VCaP (cell line): ENCODE measurements around the gene CCDC88C.

Source experiments
- H3K27ac ChIP-seq: fragments of 450-650 bp; 2 replicates; pipeline ENCODE4 v1.5.1; 2017
- TF ChIP-seq, protein P1 (sequence below): fragments of 450-650 bp; conservative IDR thresholded peaks from 2 replicates; pipeline ENCODE4 v1.5.1; 2017; ENCODE audit warnings: mild to moderate bottlenecking, moderate library complexity

The CCDC88C gene

DNA sequence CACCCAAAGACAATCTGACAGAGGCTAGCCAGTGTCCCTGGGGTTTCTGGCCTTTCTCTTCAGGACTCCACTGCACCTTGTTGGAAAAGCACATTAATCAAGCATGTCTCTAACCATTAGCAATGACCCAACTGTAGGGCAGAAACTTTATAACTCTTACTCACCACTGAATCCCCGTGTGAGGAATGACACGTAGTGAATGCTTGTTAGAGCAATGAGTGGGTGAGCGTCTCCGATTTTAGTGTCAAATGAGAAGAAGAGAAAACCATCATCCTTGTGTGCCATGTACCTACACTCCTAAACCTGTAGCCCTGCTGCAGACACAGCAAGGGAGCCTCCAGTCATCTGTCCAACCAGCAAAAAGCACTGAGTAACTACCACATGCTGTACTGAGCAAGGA is 116.7 kb downstream of the CCDC88C start:
- H3K27ac ChIP-seq, result no peak overlapping the region
- TF ChIP-seq, protein P1, sequence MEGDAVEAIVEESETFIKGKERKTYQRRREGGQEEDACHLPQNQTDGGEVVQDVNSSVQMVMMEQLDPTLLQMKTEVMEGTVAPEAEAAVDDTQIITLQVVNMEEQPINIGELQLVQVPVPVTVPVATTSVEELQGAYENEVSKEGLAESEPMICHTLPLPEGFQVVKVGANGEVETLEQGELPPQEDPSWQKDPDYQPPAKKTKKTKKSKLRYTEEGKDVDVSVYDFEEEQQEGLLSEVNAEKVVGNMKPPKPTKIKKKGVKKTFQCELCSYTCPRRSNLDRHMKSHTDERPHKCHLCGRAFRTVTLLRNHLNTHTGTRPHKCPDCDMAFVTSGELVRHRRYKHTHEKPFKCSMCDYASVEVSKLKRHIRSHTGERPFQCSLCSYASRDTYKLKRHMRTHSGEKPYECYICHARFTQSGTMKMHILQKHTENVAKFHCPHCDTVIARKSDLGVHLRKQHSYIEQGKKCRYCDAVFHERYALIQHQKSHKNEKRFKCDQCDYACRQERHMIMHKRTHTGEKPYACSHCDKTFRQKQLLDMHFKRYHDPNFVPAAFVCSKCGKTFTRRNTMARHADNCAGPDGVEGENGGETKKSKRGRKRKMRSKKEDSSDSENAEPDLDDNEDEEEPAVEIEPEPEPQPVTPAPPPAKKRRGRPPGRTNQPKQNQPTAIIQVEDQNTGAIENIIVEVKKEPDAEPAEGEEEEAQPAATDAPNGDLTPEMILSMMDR, result no peak

DNA sequence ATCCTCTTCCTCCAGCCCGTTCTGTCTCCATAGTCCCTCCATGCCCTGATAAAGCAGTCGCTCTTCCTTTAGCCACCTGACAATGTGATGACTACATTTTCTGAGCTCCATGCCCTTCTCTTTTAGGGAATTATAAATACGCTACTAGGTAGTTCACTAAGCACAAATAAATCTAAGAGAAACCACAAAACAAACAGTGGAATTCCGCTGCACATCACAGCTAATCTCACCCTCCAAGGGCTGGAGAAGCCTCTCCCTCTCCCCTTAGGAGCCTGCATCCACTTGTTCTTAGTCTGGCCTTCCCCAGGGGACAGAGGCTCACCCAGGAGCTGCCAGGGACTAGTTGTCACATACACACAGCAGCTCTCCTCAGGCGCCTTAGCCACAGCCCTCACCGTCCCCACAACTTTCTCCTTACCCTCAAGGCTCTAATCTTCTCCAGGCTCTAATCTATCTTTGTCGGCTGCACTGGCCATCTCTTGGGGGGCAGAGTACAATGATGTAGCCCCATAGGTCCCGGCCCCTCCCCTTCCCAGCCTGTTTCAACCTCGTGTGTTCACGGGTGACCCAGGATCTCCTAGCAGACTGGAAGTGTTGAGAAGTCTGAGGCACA is 117.2 kb downstream of the CCDC88C start:
- TF ChIP-seq, protein P1, result no peak
- no peak overlapping the region for H3K27ac ChIP-seq

DNA sequence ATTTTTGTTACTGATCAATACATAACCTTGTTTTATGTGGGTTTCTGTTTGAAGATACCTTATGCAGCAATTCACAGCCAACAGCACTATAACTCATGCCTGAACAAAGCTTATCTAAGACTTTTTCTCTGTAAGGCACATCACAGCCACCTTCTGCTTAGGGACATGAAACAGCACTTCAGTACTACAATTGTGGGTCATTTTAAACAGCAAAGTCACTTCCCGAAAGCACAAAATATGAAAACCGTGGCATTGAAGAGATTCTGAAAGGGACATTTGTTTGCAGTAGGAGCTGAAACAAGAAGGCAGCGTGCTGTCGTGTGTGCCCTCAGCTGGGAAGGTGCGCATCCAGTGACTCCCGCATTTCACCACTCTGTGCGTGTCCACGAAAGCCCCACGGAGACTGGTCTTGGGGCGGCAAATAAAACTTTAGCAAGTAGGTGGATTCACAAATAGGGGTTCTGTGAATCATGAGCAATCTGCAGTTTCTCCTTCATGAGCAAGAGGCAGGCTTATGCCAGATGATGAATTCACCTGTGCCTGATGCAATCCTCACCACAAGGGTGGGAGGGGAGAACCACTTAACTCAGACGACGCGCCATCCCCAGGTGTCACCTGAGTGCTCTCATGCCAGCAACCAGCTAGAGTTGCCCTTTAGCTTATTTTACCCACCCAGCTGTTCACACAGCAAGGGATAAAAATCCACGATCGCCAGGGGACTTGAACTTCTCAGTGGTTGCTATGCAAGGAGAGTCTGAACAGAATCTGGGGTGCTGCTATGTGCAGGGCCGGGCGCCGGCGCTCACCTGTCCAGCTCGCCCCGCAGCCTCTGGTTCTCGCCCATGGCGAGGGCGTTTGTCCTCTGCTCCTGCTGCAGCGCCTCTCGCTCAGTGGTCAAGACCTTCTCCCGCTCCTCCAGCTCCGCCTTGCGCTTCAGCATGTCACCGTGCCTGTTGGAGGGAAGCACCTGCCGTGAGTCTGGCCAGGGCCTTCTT is 118.2 kb downstream of the CCDC88C start:
- TF ChIP-seq, protein P1, result no peak
- no peak overlapping the region for H3K27ac ChIP-seq

DNA sequence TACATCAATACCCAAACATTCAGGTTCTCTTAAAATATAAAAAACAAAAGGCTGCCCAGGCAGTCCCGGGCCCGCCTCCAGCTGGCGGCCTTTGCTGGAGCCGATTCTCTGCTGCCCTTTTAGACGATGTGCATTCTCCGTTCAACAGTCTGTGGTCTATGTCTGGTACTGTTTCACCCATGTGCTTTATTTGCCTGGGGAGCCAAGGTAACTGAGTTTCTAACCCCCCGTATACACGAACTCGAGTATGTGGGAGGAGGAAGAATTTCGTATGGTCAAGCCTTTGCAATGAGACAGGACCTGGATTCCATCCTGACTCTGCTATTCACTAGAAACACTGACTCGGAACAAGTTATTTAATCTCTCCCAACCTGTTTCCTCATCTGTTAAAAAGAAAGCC is 119.0 kb downstream of the CCDC88C start:
- no peak overlapping the region for H3K27ac ChIP-seq
- TF ChIP-seq, protein P1, result no peak

DNA sequence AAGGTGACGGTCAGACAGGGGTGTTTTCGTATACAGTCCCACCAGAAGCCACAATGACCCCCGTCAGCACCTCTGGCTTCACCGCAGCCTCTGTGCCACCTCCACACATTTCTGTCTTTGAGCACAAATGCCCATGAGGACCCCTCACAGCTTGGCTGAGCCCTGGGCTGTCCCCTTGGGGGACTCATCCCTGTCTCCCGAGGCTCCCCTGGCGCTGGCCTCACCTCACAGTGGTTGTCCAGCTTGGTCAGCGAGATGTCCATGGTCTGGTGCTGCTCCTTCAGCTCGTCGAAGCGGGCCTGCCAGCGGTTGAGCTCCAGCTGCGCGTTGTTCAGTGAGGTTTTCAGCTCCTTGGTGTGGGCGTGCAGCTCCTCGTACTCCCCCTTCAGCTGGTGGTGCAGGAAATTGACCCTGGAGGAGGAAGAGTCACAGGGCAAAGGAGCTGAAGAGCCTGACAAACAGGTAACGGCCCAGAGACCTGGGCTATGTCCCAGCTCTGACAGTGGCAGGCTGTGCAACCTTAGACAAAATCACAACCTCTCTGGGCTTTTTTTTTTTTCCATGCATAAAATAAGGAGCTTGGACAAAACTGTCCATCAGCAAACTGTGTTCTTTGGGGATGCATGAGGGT is 120.4 kb downstream of the CCDC88C start:
- H3K27ac ChIP-seq, result no peak overlapping the region
- TF ChIP-seq, protein P1, result no peak

DNA sequence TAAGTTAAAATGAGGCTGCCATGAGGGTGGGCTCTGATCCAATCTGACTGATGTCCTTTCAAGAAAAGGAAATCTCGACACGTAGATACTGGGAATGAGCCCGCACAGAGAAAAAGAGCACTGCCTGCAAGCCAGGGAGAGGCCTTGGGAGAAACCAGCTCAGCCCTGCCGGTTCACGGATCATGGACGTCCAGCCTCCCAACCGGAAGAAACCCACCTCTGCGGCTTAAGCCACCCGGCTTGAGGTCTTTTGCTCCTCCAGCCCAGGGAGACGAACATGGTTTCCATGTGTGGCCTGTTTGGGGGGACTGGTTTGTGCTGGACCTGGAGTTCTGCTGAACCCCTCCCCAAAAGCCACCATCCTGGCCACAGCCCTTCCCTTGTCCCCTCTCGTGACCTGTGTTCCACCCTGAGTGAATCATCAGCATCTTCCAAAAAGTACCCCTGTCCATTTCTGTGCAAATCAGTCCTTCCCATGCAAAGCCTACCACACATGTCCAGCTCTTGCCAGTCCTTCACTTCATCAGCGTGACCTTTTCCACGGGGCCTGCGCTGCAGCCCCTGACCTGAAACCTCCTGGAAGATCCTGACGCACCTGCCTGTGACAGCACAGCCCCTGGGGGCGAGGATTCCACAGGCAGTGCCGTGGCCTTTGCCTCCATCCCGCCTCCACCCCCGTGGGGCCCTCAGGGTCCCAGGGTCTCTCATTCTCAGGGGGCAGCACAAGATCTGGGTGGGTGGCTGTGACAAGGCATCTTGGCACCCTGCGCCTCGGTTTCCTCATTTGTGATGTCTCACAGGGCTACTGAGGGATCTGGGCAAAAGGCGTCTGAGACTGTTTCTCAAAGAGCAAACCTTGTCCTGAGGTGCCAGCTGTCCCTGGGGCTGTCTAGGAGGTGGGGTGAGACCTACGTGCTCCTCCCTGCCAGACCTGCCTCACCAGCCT is 121.5 kb downstream of the CCDC88C start:
- no peak overlapping the region for H3K27ac ChIP-seq
- TF ChIP-seq, protein P1, result no peak
